ENCODE data around the gene GALNT2. TPM values are rescaled to one million over a fixed set of nuclear protein-coding genes. Genes with fewer than 3 reads are reported as not detected.

GALNT2 gene
- total RNA-seq, 1 experiment from 2014 or later = 114 TPM

- H3K4me3 Mint-ChIP-seq (ENCODE audit: unreplicated experiment) = no peak overlapping the region
- POLR2A ChIA-PET = interaction anchor here (7.5 kb wide), 1 partner anchor 10 kb away, joined by 166 read pairs; no protein-coding TSS in a partner anchor
- H3K9me3 Mint-ChIP-seq (ENCODE audit: unreplicated experiment) = no peaks in the 10 kb centered on the region
- H3K27ac Mint-ChIP-seq (ENCODE audit: low read depth, unreplicated experiment) = no peak overlapping the region
- no TSS peak for BruUV-seq (replicated peaks)
- no peaks in the 10 kb centered on the region for H3K27me3 Mint-ChIP-seq (ENCODE audit: insufficient read depth, unreplicated experiment)
- intact Hi-C loops (cut with micrococcal nuclease) = no loop called here
- H3K36me3 Mint-ChIP-seq (ENCODE audit: insufficient read depth, unreplicated experiment) = peaks cover 9% of the 10 kb centered on the region
- TF ChIP-seq CTCF (IDR thresholded peaks at IDR 0.05; ENCODE audit: unreplicated experiment) = no peak
- DNase-seq (ENCODE audit: unreplicated experiment) = no peak
- CTCF ChIA-PET = interaction anchor here (0.6 to 4.9 kb wide), 2 partner anchors 11 to 453 kb away, joined by 3 to 45 read pairs; no protein-coding TSS in a partner anchor
- H3K4me1 Mint-ChIP-seq (ENCODE audit: insufficient read depth, unreplicated experiment) = peaks cover 61% of the 10 kb centered on the region
Observed at GRCh38 chr1:230074762-230075161, 7.7 kb downstream of the GALNT2 start.

- Mint-ChIP-seq H3K4me3 (ENCODE audit: unreplicated experiment) (no peak overlapping the region), H3K9me3 (ENCODE audit: unreplicated experiment) (no peaks in the 10 kb centered on the region), H3K36me3 (ENCODE audit: insufficient read depth, unreplicated experiment) (peaks cover 16% of the 10 kb centered on the region), H3K27ac (ENCODE audit: low read depth, unreplicated experiment) (peak overlapping the region; percentile 29), H3K27me3 (ENCODE audit: insufficient read depth, unreplicated experiment) (no peaks in the 10 kb centered on the region), H3K4me1 (ENCODE audit: insufficient read depth, unreplicated experiment) (peaks cover 47% of the 10 kb centered on the region)
- ChIA-PET POLR2A (interaction anchor here (0.6 to 0.8 kb wide), 3 partner anchors 8 to 448 kb away, joined by 3 read pairs; no protein-coding TSS in a partner anchor), CTCF (interaction anchor here (0.5 to 4.9 kb wide), 2 partner anchors 10 to 1271 kb away, joined by 3 to 45 read pairs; no protein-coding TSS in a partner anchor)
- intact Hi-C loops (cut with micrococcal nuclease) = no loop called here
- BruUV-seq (replicated peaks) = no TSS peak
- no peak for TF ChIP-seq CTCF (IDR thresholded peaks at IDR 0.05; ENCODE audit: unreplicated experiment)
- DNase-seq (ENCODE audit: unreplicated experiment) = no peak
Observed at GRCh38 chr1:230076121-230076520, 9.1 kb downstream of the GALNT2 start.

DNA sequence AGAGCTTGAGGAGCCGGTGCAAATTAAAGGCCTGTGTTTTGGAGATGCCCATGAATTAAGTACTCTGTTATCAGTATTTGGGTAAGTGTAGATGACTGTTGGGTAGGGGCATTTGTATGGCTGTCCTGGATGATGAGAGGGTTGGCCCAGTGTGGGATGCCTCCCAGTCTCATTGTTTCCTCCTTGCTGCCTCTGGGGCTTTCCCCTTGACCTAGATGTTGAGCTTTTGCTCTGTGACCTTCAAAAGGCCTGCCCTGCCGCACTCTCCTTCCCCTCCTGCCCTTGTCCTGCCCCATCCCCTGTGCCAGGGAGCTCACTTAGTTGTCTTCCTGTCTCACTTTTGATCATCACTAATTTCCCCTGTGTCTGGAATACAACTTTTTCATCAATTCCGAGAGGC, 10.0 kb downstream of the GALNT2 start:
- TF ChIP-seq CTCF (IDR thresholded peaks at IDR 0.05; ENCODE audit: unreplicated experiment) = no peak
- Mint-ChIP-seq H3K9me3 (ENCODE audit: unreplicated experiment) (no peaks in the 10 kb centered on the region), H3K4me1 (ENCODE audit: insufficient read depth, unreplicated experiment) (peaks cover 45% of the 10 kb centered on the region), H3K4me3 (ENCODE audit: unreplicated experiment) (no peak overlapping the region), H3K36me3 (ENCODE audit: insufficient read depth, unreplicated experiment) (peaks cover 22% of the 10 kb centered on the region), H3K27me3 (ENCODE audit: insufficient read depth, unreplicated experiment) (no peaks in the 10 kb centered on the region), H3K27ac (ENCODE audit: low read depth, unreplicated experiment) (peak overlapping the region; percentile 29)
- ChIA-PET POLR2A (interaction anchor here (0.6 to 11.3 kb wide), 5 partner anchors 14 to 449 kb away, joined by 3 to 162 read pairs (median 3); no protein-coding TSS in a partner anchor), CTCF (interaction anchor here (0.8 to 4.9 kb wide), 3 partner anchors 7 to 653 kb away, joined by 4 to 45 read pairs (median 19); no protein-coding TSS in a partner anchor)
- no peak for DNase-seq (ENCODE audit: unreplicated experiment)
- intact Hi-C loops (cut with micrococcal nuclease) = no loop called here
- BruUV-seq (replicated peaks) = no TSS peak

GRCh38 chr1:230077436-230078213, 10.6 kb downstream of the GALNT2 start:
- Mint-ChIP-seq H3K9me3 (ENCODE audit: unreplicated experiment) (peaks cover 3% of the 10 kb centered on the region), H3K36me3 (ENCODE audit: insufficient read depth, unreplicated experiment) (peaks cover 28% of the 10 kb centered on the region), H3K27me3 (ENCODE audit: insufficient read depth, unreplicated experiment) (no peaks in the 10 kb centered on the region), H3K4me1 (ENCODE audit: insufficient read depth, unreplicated experiment) (peaks cover 45% of the 10 kb centered on the region), H3K4me3 (ENCODE audit: unreplicated experiment) (no peak overlapping the region), H3K27ac (ENCODE audit: low read depth, unreplicated experiment) (peak overlapping the region; percentile 29)
- no peak for DNase-seq (ENCODE audit: unreplicated experiment)
- no peak for TF ChIP-seq CTCF (IDR thresholded peaks at IDR 0.05; ENCODE audit: unreplicated experiment)
- ChIA-PET CTCF (interaction anchor here (0.5 to 4.9 kb wide), 5 partner anchors 8 to 653 kb away, joined by 3 to 45 read pairs (median 4); no protein-coding TSS in a partner anchor), POLR2A (interaction anchor here (0.7 to 11.3 kb wide), 6 partner anchors 8 to 47 kb away, joined by 3 to 162 read pairs (median 6); partner anchors contain the start of gene GALNT2)
- intact Hi-C loops (cut with micrococcal nuclease) = no loop called here
- BruUV-seq (replicated peaks) = no TSS peak
